GM12878 (cell line): Measurements from ENCODE around the gene MEOX1. TPM values are rescaled to one million over a fixed set of nuclear protein-coding genes. Genes with fewer than 3 reads are reported as not detected.

Source experiments
- ATF3 ChIP-seq: IDR thresholded peaks from 2 replicates; pipeline ENCODE4 v1.6.1; 2011; ENCODE audit warnings: low read depth, mild to moderate bottlenecking, low read length, moderate library complexity, borderline replicate concordance; ENCODE audit errors: extremely low read depth
- BMI1 ChIP-seq: fragments of 450-650 bp; IDR thresholded peaks from 2 replicates; pipeline ENCODE4 v1.6.1; 2016; ENCODE audit warnings: mild to moderate bottlenecking, moderate library complexity, borderline replicate concordance
- CBX5 ChIP-seq: sonication (generic); IDR thresholded peaks from 2 replicates; pipeline ENCODE4 v1.6.1; 2016; ENCODE audit warnings: low read depth, moderate library complexity, mild to moderate bottlenecking, inconsistent platforms
- CHD4 ChIP-seq: fragments of 200-600 bp; sonication (generic); IDR thresholded peaks from 2 replicates; pipeline ENCODE4 v1.6.1; 2016; ENCODE audit warnings: mild to moderate bottlenecking
- E2F4 ChIP-seq: IDR thresholded peaks from 2 replicates; pipeline ENCODE4 v1.6.1; 2012; ENCODE audit warnings: low read depth, low read length, improper control_type of control experiment
- FOXM1 ChIP-seq: IDR thresholded peaks from 2 replicates; pipeline ENCODE4 v1.6.1; 2012; ENCODE audit warnings: low read depth, mild to moderate bottlenecking, inconsistent platforms, low read length, moderate library complexity
- GATAD2B ChIP-seq: fragments of 450-650 bp; conservative IDR thresholded peaks from 2 replicates; pipeline ENCODE4 v1.6.1; 2017; ENCODE audit warnings: low read depth, mild to moderate bottlenecking, moderate library complexity
- HCFC1 ChIP-seq: fragments of 150-350 bp; IDR thresholded peaks from 2 replicates; pipeline ENCODE4 v1.6.1; 2014; ENCODE audit warnings: low read length
- IKZF1 ChIP-seq: fragments of 450-650 bp; conservative IDR thresholded peaks from 2 replicates; pipeline ENCODE4 v1.6.1; 2017; ENCODE audit warnings: antibody characterized with exemption, mild to moderate bottlenecking
- KDM1A ChIP-seq: fragments of 200-600 bp; sonication (generic); IDR thresholded peaks from 2 replicates; pipeline ENCODE4 v1.6.1; 2016; ENCODE audit warnings: borderline replicate concordance
- MTA2 ChIP-seq: fragments of 450-650 bp; IDR thresholded peaks from 2 replicates; pipeline ENCODE4 v1.6.1; 2016; ENCODE audit warnings: low read depth, mild to moderate bottlenecking, moderate library complexity
- MYB ChIP-seq: fragments of 150-350 bp; IDR thresholded peaks from 2 replicates; pipeline ENCODE4 v1.6.1; 2014; ENCODE audit warnings: mild to moderate bottlenecking, low read depth, low read length, borderline replicate concordance
- NKRF ChIP-seq: fragments of 450-650 bp; conservative IDR thresholded peaks from 2 replicates; pipeline ENCODE4 v1.6.1; 2017; ENCODE audit warnings: mild to moderate bottlenecking, moderate library complexity
- NR2F1 ChIP-seq: fragments of 450-650 bp; conservative IDR thresholded peaks from 2 replicates; pipeline ENCODE4 v1.6.1; 2017; ENCODE audit warnings: mild to moderate bottlenecking
- POU2F2 ChIP-seq: IDR thresholded peaks from 3 replicates; pipeline ENCODE4 v1.6.1; 2011; ENCODE audit warnings: low read depth, mild to moderate bottlenecking, low read length, borderline replicate concordance
- SIN3A ChIP-seq: IDR thresholded peaks from 2 replicates; pipeline ENCODE4 v1.6.1; 2012; ENCODE audit warnings: low read depth, low read length, improper control_type of control experiment
- SIX5 ChIP-seq: IDR thresholded peaks from 2 replicates; pipeline ENCODE4 v1.6.1; 2011; ENCODE audit warnings: mild to moderate bottlenecking, low read depth, low read length, moderate library complexity; ENCODE audit not compliant: severe bottlenecking
- TAF1 ChIP-seq: IDR thresholded peaks from 2 replicates; pipeline ENCODE4 v1.6.1; 2011; ENCODE audit warnings: mild to moderate bottlenecking, low read depth, low read length, borderline replicate concordance
- TCF12 ChIP-seq: IDR thresholded peaks from 2 replicates; pipeline ENCODE4 v1.6.1; 2011; ENCODE audit warnings: low read depth, mild to moderate bottlenecking, low read length
- TCF7 ChIP-seq: IDR thresholded peaks from 2 replicates; pipeline ENCODE4 v1.6.1; 2014; ENCODE audit warnings: antibody characterized with exemption, borderline replicate concordance
- ZBTB40 ChIP-seq: fragments of 450-650 bp; IDR thresholded peaks from 2 replicates; pipeline ENCODE4 v1.6.1; 2016; ENCODE audit warnings: mild to moderate bottlenecking, moderate library complexity, borderline replicate concordance
- polyA plus RNA-seq, 11 experiments: library from polyadenylated mRNA; depleted of rRNA in 4 of 11; unstranded in 6 of 11; stranded (reverse) in 5 of 11; fragments of >200 nt; fragmentation: Nextera tagmentation in 4 of 11; fragmentation: Illumina TruSeq in 1 of 11; extraction: Ambion mirVana in 4 of 11; extraction: Trizol in 1 of 11; gene quantifications; 1 replicate in 1 of 11; 2 replicates in 10 of 11; pipeline versions ENCODE4 v1.2.1 to v1.2.3, GENCODE V29; 2011 to 2016; ENCODE audit warnings: inconsistent platforms in 2 of 11, missing spikeins in 2 of 11, low read depth in 1 of 11
- total RNA-seq, 4 experiments: library from RNA; depleted of rRNA in 3 of 4; stranded (reverse); fragments of >200 nt in 3 of 4; fragmentation: Illumina TruSeq in 1 of 4; extraction: Trizol in 1 of 4; gene quantifications; 2 replicates each; pipeline versions ENCODE4 v1.2.1 to v1.2.3, GENCODE V29; 2013 to 2021

The MEOX1 gene
- total and polyA plus RNA-seq, 10 of the 15 experiments (the other 5 are each of a cell fraction or from before 2014, with no cell fraction given) = 0.19 to 9.4 (median 0.46) TPM

GRCh38 chr17:43591779-43592562 lies 69.8 kb downstream of the MEOX1 start (continued):
- TF ChIP-seq E2F4 (no peak), ATF3 (no peak), TCF12 (no peak), HCFC1 (no peak), MTA2 (no peak), FOXM1 (no peak), NKRF (no peak), SIN3A (no peak), KDM1A (no peak), POU2F2 (0 out of 3 replicates have a peak, but pooled peaks have one; percentile 12), SIX5 (no peak), MYB (no peak), TCF7 (no peak), IKZF1 (peak; percentile 17; the same call in 1 of the 2 replicates), GATAD2B (no peak), BMI1 (no peak), ZBTB40 (no peak), CHD4 (no peak), TAF1 (no peak), CBX5 (no peak), NR2F1 (0 out of 2 replicates have a peak, but pooled peaks have one; percentile 14)
